Epithelial cell of esophagus (primary cell): ENCODE data around the gene GFI1B.
"Not testable (repeated sequence)": the region's sequence is repeated elsewhere in the genome, so short reads cannot be mapped to it uniquely, and the experiment has no call there.

Experiments
- DNase-seq: peaks from one replicate; pipeline ENCODE4 v3.0.0; 2010; ENCODE audit warnings: low read depth
- H3K4me3 ChIP-seq: 2 replicates; pipeline ENCODE4 v1.5.1; 2011; ENCODE audit warnings: mild to moderate bottlenecking, low read length, control low read depth
- TF ChIP-seq, protein P1 (sequence below): IDR thresholded peaks from 2 replicates; pipeline ENCODE4 v1.5.1; 2011; ENCODE audit warnings: low read depth, mild to moderate bottlenecking, low read length, control low read depth, inconsistent platforms; ENCODE audit not compliant: insufficient read depth; ENCODE audit errors: missing control alignments

Gene GFI1B

DNA sequence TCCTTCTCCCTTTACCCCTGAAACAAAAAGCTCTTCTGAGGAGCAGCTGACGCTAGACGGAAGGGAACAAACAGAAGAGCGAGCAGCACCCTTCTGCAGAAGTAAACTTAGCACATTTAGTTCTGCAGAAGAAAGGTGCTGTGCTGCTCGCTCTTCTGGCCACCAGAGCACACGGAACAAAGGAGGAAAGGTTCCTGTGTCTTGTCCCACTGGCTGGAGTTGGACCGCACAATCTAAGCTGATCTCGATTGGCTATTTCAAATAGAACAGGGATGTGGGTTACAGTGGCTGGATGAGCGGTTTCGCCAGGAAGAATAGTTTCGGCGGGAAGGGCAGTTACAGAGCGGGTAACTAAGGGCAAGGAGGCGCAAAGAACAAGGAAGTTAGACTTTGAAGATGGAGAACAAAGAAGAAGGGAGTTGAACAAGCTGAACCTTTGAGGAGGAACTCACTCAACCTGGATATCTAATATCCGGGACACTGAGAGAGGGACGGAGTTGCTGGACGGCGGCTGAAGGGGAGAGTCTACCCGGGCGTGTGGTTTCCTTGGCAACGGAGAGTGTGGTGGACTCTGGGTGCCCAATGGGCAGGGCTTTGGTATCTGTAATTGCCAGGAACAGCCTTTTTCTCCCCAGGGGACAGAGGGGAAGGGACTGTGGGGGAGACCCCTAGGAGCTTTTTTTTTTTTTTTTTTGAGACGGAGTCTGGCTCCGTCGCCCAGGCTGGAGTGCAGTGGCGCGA, 59.5 kb downstream of the GFI1B start:
- TF ChIP-seq, protein P1, sequence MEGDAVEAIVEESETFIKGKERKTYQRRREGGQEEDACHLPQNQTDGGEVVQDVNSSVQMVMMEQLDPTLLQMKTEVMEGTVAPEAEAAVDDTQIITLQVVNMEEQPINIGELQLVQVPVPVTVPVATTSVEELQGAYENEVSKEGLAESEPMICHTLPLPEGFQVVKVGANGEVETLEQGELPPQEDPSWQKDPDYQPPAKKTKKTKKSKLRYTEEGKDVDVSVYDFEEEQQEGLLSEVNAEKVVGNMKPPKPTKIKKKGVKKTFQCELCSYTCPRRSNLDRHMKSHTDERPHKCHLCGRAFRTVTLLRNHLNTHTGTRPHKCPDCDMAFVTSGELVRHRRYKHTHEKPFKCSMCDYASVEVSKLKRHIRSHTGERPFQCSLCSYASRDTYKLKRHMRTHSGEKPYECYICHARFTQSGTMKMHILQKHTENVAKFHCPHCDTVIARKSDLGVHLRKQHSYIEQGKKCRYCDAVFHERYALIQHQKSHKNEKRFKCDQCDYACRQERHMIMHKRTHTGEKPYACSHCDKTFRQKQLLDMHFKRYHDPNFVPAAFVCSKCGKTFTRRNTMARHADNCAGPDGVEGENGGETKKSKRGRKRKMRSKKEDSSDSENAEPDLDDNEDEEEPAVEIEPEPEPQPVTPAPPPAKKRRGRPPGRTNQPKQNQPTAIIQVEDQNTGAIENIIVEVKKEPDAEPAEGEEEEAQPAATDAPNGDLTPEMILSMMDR, result no peak
- no peak for DNase-seq
- H3K4me3 ChIP-seq, result no peak overlapping the region

DNA sequence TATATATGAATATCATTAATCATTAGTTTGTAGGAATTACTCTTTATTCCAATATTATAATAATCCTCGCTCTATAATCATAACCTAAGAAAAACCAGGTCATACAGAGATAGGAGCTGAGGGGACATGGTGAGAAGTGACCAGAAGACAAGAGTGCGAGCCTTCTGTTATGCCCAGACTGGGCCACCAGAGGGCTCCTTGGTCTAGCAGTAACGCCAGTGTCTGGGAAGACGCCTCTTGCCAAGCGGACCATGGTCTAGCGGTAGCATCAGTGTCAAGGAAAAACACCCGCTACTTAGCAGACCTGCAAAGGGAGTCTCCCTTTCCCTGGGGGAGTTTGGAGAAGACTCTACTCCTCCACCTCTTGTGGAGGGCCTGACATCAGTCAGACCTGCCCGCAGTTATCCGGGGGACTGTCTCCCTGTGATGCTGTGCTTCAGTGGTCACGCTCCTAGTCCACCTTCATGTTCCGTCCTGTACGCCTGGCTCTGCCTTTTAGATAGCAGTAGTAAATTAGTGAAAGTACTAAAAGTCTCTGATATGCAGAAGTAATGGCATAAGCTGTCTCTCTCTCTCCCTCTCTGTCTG, 62.5 kb downstream of the GFI1B start:
- H3K4me3 ChIP-seq, result not testable (repeated sequence)
- TF ChIP-seq, protein P1, result peak; percentile 67
- peak; percentile 42 for DNase-seq
